ENCODE data around the gene PTK7.
A peak's percentile ranks its signal among the peaks of the same experiment; 100 is the strongest.

PTK7 gene

DNA sequence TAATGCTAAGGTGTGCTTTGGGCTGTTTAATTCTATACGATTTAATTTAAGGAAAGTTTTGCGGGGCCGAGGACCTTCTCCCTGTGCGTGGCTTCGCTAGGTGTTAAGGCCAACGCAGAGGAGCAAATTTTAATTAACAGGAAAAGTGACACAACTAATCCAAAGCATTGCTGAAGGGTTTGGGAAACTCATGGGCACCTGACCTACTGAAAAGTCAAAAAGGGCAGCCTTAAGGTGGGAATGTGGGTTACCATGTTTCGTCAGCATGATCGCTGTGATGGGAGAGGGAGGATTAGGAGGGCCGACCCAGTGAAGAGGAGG lies 105.5 kb downstream of the PTK7 start:
- in situ Hi-C loops (cut with MboI; ENCODE audit: low sequenced_read_pairs, unreplicated experiment) = no loop called here
- no peak for TF ChIP-seq CTCF (IDR thresholded peaks at IDR 0.05; ENCODE audit: borderline replicate concordance, control extremely low read depth, extremely low read depth, insufficient read depth, missing control alignments)
- DNase-seq (ENCODE audit: low spot score) = no peak

- DNase-seq (ENCODE audit: low spot score) = peak; percentile 94
- peak; percentile 4 for TF ChIP-seq CTCF (IDR thresholded peaks at IDR 0.05; ENCODE audit: borderline replicate concordance, control extremely low read depth, extremely low read depth, insufficient read depth, missing control alignments)
- in situ Hi-C loops (cut with MboI; ENCODE audit: low sequenced_read_pairs, unreplicated experiment) = no loop called here
Observed at GRCh38 chr6:43181942-43182860, 106.1 kb downstream of the PTK7 start, which contains the start of gene CUL9. Gene CUL9 (plus strand): TSS chr6:43182196. CDS start chr6:43184311, 2,115 bp downstream.

GRCh38 chr6:43183441-43183840 lies 107.3 kb downstream of the PTK7 start:
- no peak for TF ChIP-seq CTCF (IDR thresholded peaks at IDR 0.05; ENCODE audit: borderline replicate concordance, control extremely low read depth, extremely low read depth, insufficient read depth, missing control alignments)

GRCh38 chr6:43184268-43184985 lies 108.3 kb downstream of the PTK7 start:
- no peak for TF ChIP-seq CTCF (IDR thresholded peaks at IDR 0.05; ENCODE audit: borderline replicate concordance, control extremely low read depth, extremely low read depth, insufficient read depth, missing control alignments)
- no peak for DNase-seq (ENCODE audit: low spot score)
- in situ Hi-C loops (cut with MboI; ENCODE audit: low sequenced_read_pairs, unreplicated experiment) = no loop called here

More at GRCh38 chr6:43183441-43183840, 107.3 kb downstream of the PTK7 start:
- no peak for DNase-seq (ENCODE audit: low spot score)
- in situ Hi-C loops (cut with MboI; ENCODE audit: low sequenced_read_pairs, unreplicated experiment) = no loop called here

DNA sequence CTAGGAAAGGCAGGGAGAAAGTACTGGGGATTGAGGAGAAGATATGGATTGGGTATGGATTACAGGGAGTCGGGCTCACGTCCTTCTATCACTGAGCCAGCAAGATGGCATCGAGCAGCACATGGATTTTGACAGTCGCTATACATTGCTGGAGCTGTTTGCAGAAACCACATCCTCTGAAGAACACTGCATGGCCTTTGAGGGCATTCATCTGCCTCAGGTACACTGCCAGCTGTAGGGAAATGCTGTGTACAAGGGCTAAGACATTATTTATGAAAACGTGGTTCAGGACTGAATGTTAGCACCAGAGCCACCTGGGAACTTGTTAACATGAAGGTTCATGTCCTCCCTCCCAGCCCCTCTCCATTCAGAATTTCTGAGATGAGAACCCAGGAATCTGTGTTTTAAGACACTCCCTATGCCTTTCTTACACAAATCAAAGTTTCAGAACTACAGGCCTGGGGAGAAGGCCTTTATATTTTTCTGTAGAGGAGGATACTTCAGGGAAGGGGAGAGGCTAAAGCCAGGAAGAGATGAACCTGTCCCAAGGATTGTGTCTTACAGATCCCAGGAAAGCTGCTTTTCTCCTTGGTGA lies 109.4 kb downstream of the PTK7 start:
- in situ Hi-C loops (cut with MboI; ENCODE audit: low sequenced_read_pairs, unreplicated experiment) = no loop called here
- no peak for DNase-seq (ENCODE audit: low spot score)
- no peak for TF ChIP-seq CTCF (IDR thresholded peaks at IDR 0.05; ENCODE audit: borderline replicate concordance, control extremely low read depth, extremely low read depth, insufficient read depth, missing control alignments)

- DNase-seq (ENCODE audit: low spot score) = no peak
- in situ Hi-C loops (cut with MboI; ENCODE audit: low sequenced_read_pairs, unreplicated experiment) = no loop called here
Observed at GRCh38 chr6:43186019-43186418, 109.9 kb downstream of the PTK7 start.

More at GRCh38 chr6:43186019-43186418, 109.9 kb downstream of the PTK7 start:
- no peak for TF ChIP-seq CTCF (IDR thresholded peaks at IDR 0.05; ENCODE audit: borderline replicate concordance, control extremely low read depth, extremely low read depth, insufficient read depth, missing control alignments)
